Measurements from ENCODE around the gene TBC1D10A.

GRCh38 chr22:30282616-30283046 lies 44.1 kb downstream of the TBC1D10A start:
- TF ChIP-seq CTCF (conservative IDR thresholded peaks at IDR 0.05; ENCODE audit: low read depth in 2 of 2) (no peak), NANOG (IDR thresholded peaks at IDR 0.05; ENCODE audit: borderline replicate concordance) (no peak), EZH2 (IDR thresholded peaks at IDR 0.05; ENCODE audit: low read depth, unreplicated experiment) (no peak), ETS1 (IDR thresholded peaks at IDR 0.05) (no peak), REST (IDR thresholded peaks at IDR 0.05; ENCODE audit: unreplicated experiment) (no peak), JUNB (IDR thresholded peaks at IDR 0.05; ENCODE audit: unreplicated experiment) (no peak), ZNF331 (CRISPR knock-in tag; IDR thresholded peaks at IDR 0.05; ENCODE audit: low read depth) (no peak), STAT1 (IDR thresholded peaks at IDR 0.05; ENCODE audit: unreplicated experiment) (no peak), POLR2AphosphoS5 (IDR thresholded peaks at IDR 0.05; ENCODE audit: low read depth) (no peak), EZH2phosphoT487 (IDR thresholded peaks at IDR 0.05; ENCODE audit: unreplicated experiment) (no peak), ZNF114 (CRISPR knock-in tag; IDR thresholded peaks at IDR 0.05) (no peak), CREB1 (CRISPR knock-in tag; IDR thresholded peaks at IDR 0.05; ENCODE audit: low read depth) (no peak)
